ENCODE data around the gene CDS1.

CDS1 gene

GRCh38 chr4:84684361-84684760 lies 101.4 kb downstream of the CDS1 start:
- no peak overlapping the region for H3K27ac ChIP-seq (ENCODE audit: low read length, poor library complexity, severe bottlenecking)
- H3K23ac ChIP-seq (ENCODE audit: low read length in 2 of 2), result no peak overlapping the region
- DNase-seq, result no peak
- H2AFZ ChIP-seq (ENCODE audit: low read depth, low read length), result no peak overlapping the region
- no peak overlapping the region for H3K9ac ChIP-seq (ENCODE audit: low read length)
- H3K18ac ChIP-seq (ENCODE audit: low read depth in 1 of 2, low read length in 2 of 2), result no peak overlapping the region
- H3K14ac ChIP-seq (ENCODE audit: low read length in 2 of 2), result no peak overlapping the region
- no peak overlapping the region for H2AK5ac ChIP-seq (ENCODE audit: low read length, severe bottlenecking)
- no peak overlapping the region for H2BK12ac ChIP-seq (ENCODE audit: low read length in 2 of 2)
- no peak overlapping the region for H4K8ac ChIP-seq (ENCODE audit: low read length)
- H4K91ac ChIP-seq (ENCODE audit: low read length), result no peak overlapping the region
- no peak overlapping the region for H3K4me3 ChIP-seq (ENCODE audit: insufficient read depth in 1 of 2, low read depth in 1 of 2, low read length in 2 of 2)
- no peaks in the 10 kb centered on the region for H3K9me3 ChIP-seq (ENCODE audit: control insufficient read depth, low read length)
- H3K4me1 ChIP-seq (ENCODE audit: control insufficient read depth, insufficient read depth, low read depth, low read length), result peaks cover 13% of the 10 kb centered on the region
- no peak overlapping the region for H2BK120ac ChIP-seq (ENCODE audit: low read depth, low read length)
- H3K36me3 ChIP-seq (ENCODE audit: control insufficient read depth in 1 of 2, insufficient read depth in 2 of 2, low read depth in 1 of 2, low read length in 2 of 2), result peaks cover 35 to 78% of the 10 kb centered on the region in 2 experiments
- H3K4me2 ChIP-seq (ENCODE audit: low read length, poor library complexity, severe bottlenecking), result no peak overlapping the region
- H3K27me3 ChIP-seq (ENCODE audit: control insufficient read depth in 1 of 2, insufficient read depth in 1 of 2, low read length in 2 of 2), result no peaks in the 10 kb centered on the region
- H3K79me1 ChIP-seq (replicated peaks; ENCODE audit: low read length, poor library complexity, severe bottlenecking), result peaks cover 19% of the 10 kb centered on the region
- 94% methylated on average over 2 of the region's 3 CpGs for WGBS
- H2BK5ac ChIP-seq (ENCODE audit: low read depth, low read length, poor library complexity, severe bottlenecking), result no peak overlapping the region
- no peak overlapping the region for H2BK15ac ChIP-seq (ENCODE audit: low read depth, poor library complexity, severe bottlenecking)
- H3K4ac ChIP-seq (ENCODE audit: low read depth in 1 of 2, low read length in 2 of 2), result no peak overlapping the region

GRCh38 chr4:84685105-84685504 lies 102.2 kb downstream of the CDS1 start:
- Histone ChIP-seq H2BK120ac (ENCODE audit: low read depth, low read length) (no peak overlapping the region), H2BK12ac (ENCODE audit: low read length in 2 of 2) (no peak overlapping the region), H3K4me3 (ENCODE audit: insufficient read depth in 1 of 2, low read depth in 1 of 2, low read length in 2 of 2) (no peak overlapping the region), H3K4me1 (ENCODE audit: control insufficient read depth, insufficient read depth, low read depth, low read length) (peaks cover 13% of the 10 kb centered on the region), H3K27me3 (ENCODE audit: control insufficient read depth in 1 of 2, insufficient read depth in 1 of 2, low read length in 2 of 2) (no peaks in the 10 kb centered on the region), H2BK5ac (ENCODE audit: low read depth, low read length, poor library complexity, severe bottlenecking) (no peak overlapping the region), H4K8ac (ENCODE audit: low read length) (no peak overlapping the region), H2AFZ (ENCODE audit: low read depth, low read length) (no peak overlapping the region), H3K23ac (ENCODE audit: low read length in 2 of 2) (no peak overlapping the region), H3K79me1 (replicated peaks; ENCODE audit: low read length, poor library complexity, severe bottlenecking) (peaks cover 17% of the 10 kb centered on the region), H3K4ac (ENCODE audit: low read depth in 1 of 2, low read length in 2 of 2) (no peak overlapping the region), H3K14ac (ENCODE audit: low read length in 2 of 2) (no peak overlapping the region), H2BK15ac (ENCODE audit: low read depth, poor library complexity, severe bottlenecking) (no peak overlapping the region), H3K9ac (ENCODE audit: low read length) (no peak overlapping the region), H3K27ac (ENCODE audit: low read length, poor library complexity, severe bottlenecking) (no peak overlapping the region), H3K18ac (ENCODE audit: low read depth in 1 of 2, low read length in 2 of 2) (no peak overlapping the region), H3K9me3 (ENCODE audit: control insufficient read depth, low read length) (no peaks in the 10 kb centered on the region), H3K4me2 (ENCODE audit: low read length, poor library complexity, severe bottlenecking) (no peak overlapping the region), H2AK5ac (ENCODE audit: low read length, severe bottlenecking) (no peak overlapping the region), H4K91ac (ENCODE audit: low read length) (no peak overlapping the region), H3K36me3 (ENCODE audit: control insufficient read depth in 1 of 2, insufficient read depth in 2 of 2, low read depth in 1 of 2, low read length in 2 of 2) (peaks cover 33 to 83% of the 10 kb centered on the region in 2 experiments)
- DNase-seq, result no peak
- 100% methylated on average over 1 of the region's 1 CpG for WGBS

GRCh38 chr4:84688605-84689004 lies 105.7 kb downstream of the CDS1 start:
- Histone ChIP-seq H4K91ac (ENCODE audit: low read length) (no peak overlapping the region), H3K18ac (ENCODE audit: low read depth in 1 of 2, low read length in 2 of 2) (no peak overlapping the region)
- 99% methylated on average over 4 of the region's 5 CpGs for WGBS

GRCh38 chr4:84689197-84689596 lies 106.3 kb downstream of the CDS1 start:
- no peak overlapping the region for H3K4ac ChIP-seq (ENCODE audit: low read depth in 1 of 2, low read length in 2 of 2)
- peaks cover 7% of the 10 kb centered on the region for H3K4me1 ChIP-seq (ENCODE audit: control insufficient read depth, insufficient read depth, low read depth, low read length)
- H3K79me1 ChIP-seq (replicated peaks; ENCODE audit: low read length, poor library complexity, severe bottlenecking), result peaks cover 16% of the 10 kb centered on the region
- no peak for DNase-seq
- H3K23ac ChIP-seq (ENCODE audit: low read length in 2 of 2), result no peak overlapping the region
- H2BK12ac ChIP-seq (ENCODE audit: low read length in 2 of 2), result no peak overlapping the region
- no peak overlapping the region for H3K4me2 ChIP-seq (ENCODE audit: low read length, poor library complexity, severe bottlenecking)
- no peak overlapping the region for H2BK5ac ChIP-seq (ENCODE audit: low read depth, low read length, poor library complexity, severe bottlenecking)
- no peak overlapping the region for H3K27ac ChIP-seq (ENCODE audit: low read length, poor library complexity, severe bottlenecking)
- peaks cover 18 to 67% of the 10 kb centered on the region in 2 experiments for H3K36me3 ChIP-seq (ENCODE audit: control insufficient read depth in 1 of 2, insufficient read depth in 2 of 2, low read depth in 1 of 2, low read length in 2 of 2)
- no peak overlapping the region for H2BK15ac ChIP-seq (ENCODE audit: low read depth, poor library complexity, severe bottlenecking)
- H3K27me3 ChIP-seq (ENCODE audit: control insufficient read depth in 1 of 2, insufficient read depth in 1 of 2, low read length in 2 of 2), result no peaks in the 10 kb centered on the region
- no peak overlapping the region for H4K8ac ChIP-seq (ENCODE audit: low read length)
- no peak overlapping the region for H2AK5ac ChIP-seq (ENCODE audit: low read length, severe bottlenecking)
- no peak overlapping the region for H3K4me3 ChIP-seq (ENCODE audit: insufficient read depth in 1 of 2, low read depth in 1 of 2, low read length in 2 of 2)
- H2AFZ ChIP-seq (ENCODE audit: low read depth, low read length), result no peak overlapping the region
- H3K14ac ChIP-seq (ENCODE audit: low read length in 2 of 2), result no peak overlapping the region
- no peak overlapping the region for H4K91ac ChIP-seq (ENCODE audit: low read length)
- no peak overlapping the region for H3K18ac ChIP-seq (ENCODE audit: low read depth in 1 of 2, low read length in 2 of 2)
- H2BK120ac ChIP-seq (ENCODE audit: low read depth, low read length), result no peak overlapping the region
- H3K9ac ChIP-seq (ENCODE audit: low read length), result no peak overlapping the region
- H3K9me3 ChIP-seq (ENCODE audit: control insufficient read depth, low read length), result no peaks in the 10 kb centered on the region

More at GRCh38 chr4:84688605-84689004, 105.7 kb downstream of the CDS1 start:
- no peaks in the 10 kb centered on the region for H3K27me3 ChIP-seq (ENCODE audit: control insufficient read depth in 1 of 2, insufficient read depth in 1 of 2, low read length in 2 of 2)
- no peak overlapping the region for H3K4me2 ChIP-seq (ENCODE audit: low read length, poor library complexity, severe bottlenecking)
- no peak overlapping the region for H2AK5ac ChIP-seq (ENCODE audit: low read length, severe bottlenecking)
- H3K14ac ChIP-seq (ENCODE audit: low read length in 2 of 2), result no peak overlapping the region
- peaks cover 22 to 69% of the 10 kb centered on the region in 2 experiments for H3K36me3 ChIP-seq (ENCODE audit: control insufficient read depth in 1 of 2, insufficient read depth in 2 of 2, low read depth in 1 of 2, low read length in 2 of 2)
- H3K9ac ChIP-seq (ENCODE audit: low read length), result no peak overlapping the region
- H2BK5ac ChIP-seq (ENCODE audit: low read depth, low read length, poor library complexity, severe bottlenecking), result no peak overlapping the region
- no peak overlapping the region for H3K4me3 ChIP-seq (ENCODE audit: insufficient read depth in 1 of 2, low read depth in 1 of 2, low read length in 2 of 2)
- H4K8ac ChIP-seq (ENCODE audit: low read length), result no peak overlapping the region
- H2BK120ac ChIP-seq (ENCODE audit: low read depth, low read length), result no peak overlapping the region
- H3K27ac ChIP-seq (ENCODE audit: low read length, poor library complexity, severe bottlenecking), result no peak overlapping the region
- H3K79me1 ChIP-seq (replicated peaks; ENCODE audit: low read length, poor library complexity, severe bottlenecking), result peaks cover 16% of the 10 kb centered on the region
- no peak overlapping the region for H3K4ac ChIP-seq (ENCODE audit: low read depth in 1 of 2, low read length in 2 of 2)
- H3K23ac ChIP-seq (ENCODE audit: low read length in 2 of 2), result no peak overlapping the region
- no peak overlapping the region for H2BK15ac ChIP-seq (ENCODE audit: low read depth, poor library complexity, severe bottlenecking)
- H3K4me1 ChIP-seq (ENCODE audit: control insufficient read depth, insufficient read depth, low read depth, low read length), result peaks cover 7% of the 10 kb centered on the region
- no peak overlapping the region for H2AFZ ChIP-seq (ENCODE audit: low read depth, low read length)
- H2BK12ac ChIP-seq (ENCODE audit: low read length in 2 of 2), result no peak overlapping the region
- no peaks in the 10 kb centered on the region for H3K9me3 ChIP-seq (ENCODE audit: control insufficient read depth, low read length)
- no peak for DNase-seq
